Heart left ventricle (tissue), 13 donors: ENCODE data around the gene SPSB1.

Experiments
- POLR2A ChIP-seq, 2 donors: fragments of 450-650 bp; IDR thresholded peaks; one replicate each; pipeline ENCODE4 v1.6.1; 2017; ENCODE audit warnings: antibody characterized with exemption in 2 of 2, mild to moderate bottlenecking in 2 of 2, moderate library complexity in 2 of 2
- TF ChIP-seq, protein P1 (sequence below), 12 donors: fragments of 200-600 bp; sonication (generic) in 4 of 12; IDR thresholded peaks; one replicate each; pipeline versions ENCODE4 v1.5.0 to v1.8.0; 2018 to 2022; ENCODE audit warnings: antibody characterized with exemption in 12 of 12, mild to moderate bottlenecking in 5 of 12
- donor health status: ischemic (EF 13 %, LVEDD 7.1; RV severe dilation, severe dysfunction).
- donor health status: DM: no; HTN: yes; CAD: no.
- donor health status: DM: no; HTN: no; CAD: no.
- donor health status: ischemic (EF 25% LVEDD 6.9; RV normal size, moderate dysfunction).
- donor health status: ischemic (EF 25% LVEDD 5.7; RV mildly dilated, moderate dysfunction).
- donor health status: ischemic (EF 35%, LVEDD 5.7; RV mildly dilated, moderate dysfunction).
- donor health status: nonischemic (EF 11% LVEDD 7.7; RV severe dilation, severe dysfunction).
- donor health status: DM: yes; HTN: yes; CAD: no.
- donor health status: PGD.
- donor health status: ischemic (EF 29% LVEDD 5.4; RV normal size, mild dysfunction).
- donor health status: nonischemic (EF 23%, LVEDD 6.1; RV moderate dilation, normal function).

DNA sequence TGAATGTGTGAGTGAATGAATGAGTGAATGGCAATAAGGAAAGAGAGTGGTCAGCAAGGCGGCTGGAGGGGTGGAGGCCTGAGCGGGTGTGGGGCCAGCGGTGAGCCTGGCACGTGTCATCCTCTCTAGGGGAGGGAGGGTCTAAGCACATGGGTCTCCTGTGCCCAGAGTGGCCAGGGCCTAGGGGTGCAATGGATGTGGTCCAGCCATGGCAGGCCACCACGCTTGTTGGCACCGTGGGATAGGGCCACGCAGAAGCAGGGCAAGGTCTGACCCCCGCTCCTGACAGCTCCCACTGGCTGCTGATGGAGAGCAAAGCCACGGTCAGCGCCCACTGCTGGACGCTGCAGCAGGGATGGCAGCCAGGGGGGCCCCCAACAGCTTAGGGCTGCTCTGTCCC, 19.5 kb upstream of the SPSB1 start:
- TF ChIP-seq, protein P1, sequence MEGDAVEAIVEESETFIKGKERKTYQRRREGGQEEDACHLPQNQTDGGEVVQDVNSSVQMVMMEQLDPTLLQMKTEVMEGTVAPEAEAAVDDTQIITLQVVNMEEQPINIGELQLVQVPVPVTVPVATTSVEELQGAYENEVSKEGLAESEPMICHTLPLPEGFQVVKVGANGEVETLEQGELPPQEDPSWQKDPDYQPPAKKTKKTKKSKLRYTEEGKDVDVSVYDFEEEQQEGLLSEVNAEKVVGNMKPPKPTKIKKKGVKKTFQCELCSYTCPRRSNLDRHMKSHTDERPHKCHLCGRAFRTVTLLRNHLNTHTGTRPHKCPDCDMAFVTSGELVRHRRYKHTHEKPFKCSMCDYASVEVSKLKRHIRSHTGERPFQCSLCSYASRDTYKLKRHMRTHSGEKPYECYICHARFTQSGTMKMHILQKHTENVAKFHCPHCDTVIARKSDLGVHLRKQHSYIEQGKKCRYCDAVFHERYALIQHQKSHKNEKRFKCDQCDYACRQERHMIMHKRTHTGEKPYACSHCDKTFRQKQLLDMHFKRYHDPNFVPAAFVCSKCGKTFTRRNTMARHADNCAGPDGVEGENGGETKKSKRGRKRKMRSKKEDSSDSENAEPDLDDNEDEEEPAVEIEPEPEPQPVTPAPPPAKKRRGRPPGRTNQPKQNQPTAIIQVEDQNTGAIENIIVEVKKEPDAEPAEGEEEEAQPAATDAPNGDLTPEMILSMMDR (IDR thresholded peaks at IDR 0.05) = no peak
- no peak for TF ChIP-seq POLR2A (IDR thresholded peaks at IDR 0.05)
